HG03045 (cell line): ENCODE measurements around the gene MANSC1.

Experiments used
- ATAC-seq: cut with Tn5 transposase; IDR thresholded peaks from one replicate; pipeline ENCODE4 v1.9.1; 2021; ENCODE audit warnings: mild to moderate bottlenecking, moderate library complexity; ENCODE audit not compliant: unreplicated experiment

Gene MANSC1

DNA sequence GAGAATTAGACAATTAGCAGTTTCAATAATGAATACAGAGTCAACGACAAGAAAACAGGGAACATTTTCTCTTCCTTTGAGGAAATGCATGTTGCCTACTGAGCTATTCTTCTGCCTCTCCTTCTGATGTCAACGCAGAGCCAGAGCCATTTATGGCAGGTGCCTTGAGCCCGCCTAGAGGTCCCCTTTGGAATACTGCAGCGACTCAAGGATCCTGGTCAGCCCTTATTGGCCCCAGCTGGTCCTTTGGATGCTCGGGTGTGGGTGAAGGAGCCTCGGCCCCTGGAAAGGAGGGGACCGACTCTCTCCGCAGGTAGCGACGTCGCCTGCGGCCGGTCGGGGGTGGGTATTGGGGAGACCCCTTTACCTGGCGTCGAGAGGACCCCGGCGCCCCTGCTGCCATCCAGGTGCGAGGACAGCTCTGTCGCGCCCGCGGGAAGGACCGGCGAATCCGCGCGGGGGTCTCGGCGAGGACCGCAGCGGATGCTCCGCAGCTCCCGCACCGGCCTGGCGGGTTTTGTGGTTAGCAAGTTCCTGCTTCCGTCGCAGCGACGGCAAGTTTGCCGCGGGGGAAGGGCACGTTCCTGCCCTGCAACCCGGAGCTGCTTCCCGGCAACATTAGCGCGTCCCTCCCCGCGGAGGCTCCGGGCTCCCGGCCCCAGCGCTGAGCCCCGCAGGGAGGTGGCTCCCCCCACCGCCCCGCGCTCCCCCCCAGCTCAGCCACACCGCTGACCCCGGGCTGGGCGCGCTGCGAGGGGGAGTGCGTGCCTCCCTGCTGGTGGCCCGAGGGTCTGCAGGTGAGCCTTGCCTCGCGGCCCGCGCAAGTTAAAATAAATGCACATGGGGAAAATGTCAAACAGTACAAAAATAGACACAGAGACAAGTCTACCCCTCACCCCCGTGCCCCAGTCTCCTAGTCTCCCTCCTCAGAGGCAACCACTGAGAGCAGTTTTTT, at the start of gene MANSC1:
Gene MANSC1 (minus strand): TSS at position 532 of the 955 bp plus-strand sequence. CDS start 6,928 bp downstream, outside the sequence.
- ATAC-seq = no peak

DNA sequence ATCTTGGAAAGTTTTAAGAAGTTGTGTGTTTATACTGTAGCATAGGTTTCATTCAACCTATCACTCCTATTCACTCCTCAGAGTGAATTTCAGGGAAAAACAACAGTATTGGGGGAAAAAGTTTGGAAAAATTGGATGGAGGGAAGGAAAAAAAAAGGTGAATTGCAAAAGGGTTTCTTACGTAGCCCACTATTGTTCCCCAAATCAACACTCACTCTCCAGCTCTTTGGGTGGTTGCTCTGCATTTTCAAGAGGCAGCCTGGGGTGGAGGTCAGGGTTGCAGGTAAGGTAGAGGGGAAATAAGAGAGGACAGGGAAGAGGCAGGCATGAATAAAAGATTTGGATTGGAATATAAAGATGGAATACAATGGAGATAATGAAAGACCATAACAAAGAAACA, 49.1 kb upstream of the MANSC1 start:
- no peak for ATAC-seq

DNA sequence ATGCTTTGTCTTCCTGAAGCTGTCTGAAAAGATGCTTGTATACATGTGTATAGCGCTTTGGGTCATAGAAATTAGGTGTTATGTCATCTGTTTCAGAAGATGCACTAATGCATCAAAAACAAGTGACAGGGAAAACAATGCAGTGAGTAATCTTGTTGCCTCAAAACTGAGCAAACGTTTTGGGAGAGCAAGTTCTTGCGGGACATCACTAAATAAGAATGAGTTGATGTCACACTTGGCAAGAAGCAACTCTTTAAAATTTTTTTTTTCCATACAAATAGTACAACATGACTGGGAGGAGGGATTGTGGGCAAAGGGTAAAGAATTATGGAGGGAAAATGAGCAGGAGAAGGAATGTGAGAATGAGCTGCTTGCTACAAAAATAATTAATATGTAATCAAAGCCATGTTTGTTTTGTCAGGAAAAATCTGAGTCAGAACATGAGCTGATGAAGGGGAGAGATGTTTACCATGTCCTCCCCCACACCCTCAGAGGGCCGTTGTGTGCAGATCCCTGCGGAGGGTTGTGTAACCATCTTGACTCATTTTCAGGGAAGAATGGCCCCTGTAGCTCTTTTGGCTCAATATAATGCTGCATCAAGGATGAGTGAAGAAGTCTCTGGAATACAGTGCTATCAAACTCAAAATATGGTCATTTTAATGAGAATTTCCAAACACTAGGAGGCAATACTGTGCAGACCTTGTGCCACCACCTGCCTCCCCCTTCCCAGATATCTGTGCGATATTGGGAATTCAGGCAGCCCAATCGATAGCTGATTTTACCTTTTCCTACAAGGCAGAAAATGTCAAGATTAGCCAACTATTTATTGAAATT, 48.2 kb upstream of the MANSC1 start:
- ATAC-seq = no peak

DNA sequence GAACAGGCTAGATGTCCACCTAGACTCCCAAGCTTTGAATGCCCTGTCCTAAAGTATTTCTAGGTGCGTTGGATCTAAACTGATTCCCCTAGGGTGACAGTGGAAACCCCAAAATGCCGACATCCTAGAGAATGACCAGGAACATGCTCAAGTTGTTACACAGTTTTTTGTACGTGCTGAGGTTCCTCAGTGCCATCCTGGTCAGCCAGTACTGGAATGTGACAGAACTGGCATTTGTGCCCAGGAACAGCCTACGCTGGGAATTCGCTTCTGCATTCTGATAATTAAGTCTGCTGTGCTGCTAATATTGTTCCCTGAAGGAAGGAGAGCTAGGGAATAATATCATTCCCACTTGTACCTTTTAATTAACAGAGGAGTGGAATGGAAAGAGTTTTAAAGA, 47.1 kb upstream of the MANSC1 start:
- no peak for ATAC-seq

DNA sequence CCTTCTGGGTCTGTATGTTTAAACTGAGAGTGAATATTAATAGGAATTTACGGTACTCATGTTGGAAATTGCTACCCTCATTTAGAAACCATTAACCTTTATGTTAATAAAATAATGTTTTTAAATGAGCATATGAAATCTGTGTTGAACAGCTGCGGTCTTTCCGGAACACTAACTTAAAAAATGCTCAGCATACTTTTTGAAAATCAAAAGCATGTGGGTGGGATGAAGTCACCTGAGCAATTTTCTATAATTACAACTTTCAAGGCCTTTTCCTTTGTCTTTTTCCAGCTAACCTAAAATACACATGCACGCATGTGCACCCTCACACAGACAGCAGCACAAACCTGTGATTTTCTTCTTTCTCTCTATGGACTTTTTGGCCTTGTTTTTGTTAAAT, 46.7 kb upstream of the MANSC1 start:
- no peak for ATAC-seq

DNA sequence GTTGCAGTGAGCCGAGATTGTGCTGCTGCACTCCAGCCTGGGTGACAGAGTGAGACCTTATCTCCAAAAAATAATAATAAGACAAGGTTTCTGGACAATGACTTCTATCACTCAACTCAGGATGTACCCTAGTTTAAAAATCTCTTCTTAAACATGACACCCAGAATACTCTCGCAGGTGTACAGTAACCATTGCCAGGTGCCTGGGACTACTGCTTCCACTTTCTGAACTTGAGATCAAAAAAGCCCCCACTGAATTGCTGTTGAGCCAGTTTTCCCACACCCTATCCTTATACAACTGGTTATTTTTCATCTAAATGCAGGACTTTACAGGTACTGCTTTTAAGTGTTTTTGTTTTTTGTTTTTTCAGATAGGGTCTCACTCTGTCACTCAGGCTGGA, 43.1 kb upstream of the MANSC1 start:
- no peak for ATAC-seq

DNA sequence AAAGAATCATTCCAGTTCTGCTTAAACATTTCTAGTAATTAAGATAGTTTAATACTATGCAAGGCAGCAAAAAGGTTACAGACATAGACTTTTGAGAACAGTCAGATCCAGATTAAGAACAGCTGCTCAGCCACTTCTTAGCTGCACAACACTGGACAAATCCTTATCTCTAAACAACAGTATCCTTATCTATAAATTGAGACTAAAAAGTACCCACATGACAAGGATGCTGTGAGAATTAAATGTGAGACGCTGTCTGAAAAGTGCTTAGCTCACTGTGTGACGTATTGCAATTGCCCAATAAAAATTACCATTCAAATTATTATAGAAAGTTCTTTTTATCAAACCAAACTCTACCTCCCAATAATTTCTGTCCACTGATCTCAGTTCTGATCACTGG, 42.4 kb upstream of the MANSC1 start:
- ATAC-seq = no peak

DNA sequence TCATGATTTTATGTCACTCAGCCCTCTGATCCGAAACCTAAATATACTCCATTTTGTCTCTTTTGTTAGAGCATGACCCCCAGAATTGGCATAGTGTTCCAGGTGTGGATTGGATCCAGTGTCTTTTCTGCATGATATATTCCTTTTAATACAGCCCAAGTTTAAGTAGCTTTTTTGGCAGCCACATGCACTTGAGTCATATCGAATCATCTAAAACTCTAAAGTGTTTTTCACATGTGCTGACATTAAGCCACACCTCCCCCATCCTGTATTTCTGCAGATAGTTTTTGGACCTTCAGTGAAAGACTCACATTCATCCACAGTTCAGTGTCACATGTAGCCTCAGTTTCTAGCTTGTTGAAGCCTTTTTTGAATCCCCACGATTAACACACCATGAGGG, 37.5 kb upstream of the MANSC1 start:
- no peak for ATAC-seq

DNA sequence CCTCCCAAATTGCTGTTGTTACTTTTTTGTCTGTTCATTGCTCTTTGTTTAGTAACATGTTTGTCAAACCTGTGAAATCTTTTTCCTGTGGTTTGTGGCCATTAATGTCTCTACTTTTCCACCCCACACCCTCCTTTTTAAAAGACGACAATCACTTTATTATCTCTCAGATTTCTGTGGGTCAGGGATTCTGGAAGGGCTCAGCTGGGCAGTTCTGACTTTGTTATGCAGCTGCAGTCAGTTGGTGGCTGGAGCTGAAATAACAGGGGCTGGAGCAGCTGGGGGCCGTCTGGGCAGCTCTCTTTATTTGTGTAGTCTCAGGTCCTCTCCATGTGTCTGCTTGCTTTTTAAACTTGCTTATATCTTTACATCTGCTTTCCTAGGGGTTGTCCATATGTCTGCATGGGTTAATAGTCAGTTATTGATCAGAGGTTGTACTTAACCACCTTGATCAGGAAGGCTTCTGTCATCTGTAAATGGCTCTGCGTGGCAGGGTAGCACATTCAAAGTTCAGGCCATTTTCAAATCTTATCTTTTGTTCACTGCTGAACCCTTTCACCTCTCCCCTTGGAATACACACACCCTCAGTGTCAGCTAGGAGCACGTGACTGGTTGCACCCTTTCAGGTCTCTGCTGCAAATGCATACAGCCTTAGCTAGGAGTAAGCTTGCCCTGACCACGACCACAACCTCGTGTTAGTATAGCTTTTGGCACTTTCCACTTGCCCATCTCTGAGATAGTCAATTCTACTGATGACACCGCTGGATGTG, 34.7 kb upstream of the MANSC1 start:
- no peak for ATAC-seq

DNA sequence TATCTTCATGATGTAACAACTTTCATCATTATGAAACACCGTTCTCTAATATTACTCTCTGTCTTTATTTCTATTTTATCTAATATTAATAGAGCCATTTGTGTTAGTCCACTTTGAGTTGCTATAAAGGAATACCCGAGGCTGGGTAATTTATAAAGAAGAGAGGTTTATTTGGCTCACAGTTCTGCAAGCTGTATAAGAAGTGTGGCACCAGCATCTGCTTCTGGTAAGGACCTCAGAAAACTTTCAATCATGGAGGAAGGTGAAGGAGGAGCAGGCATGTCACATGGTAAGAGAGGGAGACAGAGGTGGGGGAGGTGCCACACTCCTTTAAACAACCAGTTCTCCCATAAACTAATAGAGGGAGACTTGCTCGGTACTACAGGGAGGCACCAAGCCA, 31.9 kb upstream of the MANSC1 start:
- ATAC-seq = no peak

DNA sequence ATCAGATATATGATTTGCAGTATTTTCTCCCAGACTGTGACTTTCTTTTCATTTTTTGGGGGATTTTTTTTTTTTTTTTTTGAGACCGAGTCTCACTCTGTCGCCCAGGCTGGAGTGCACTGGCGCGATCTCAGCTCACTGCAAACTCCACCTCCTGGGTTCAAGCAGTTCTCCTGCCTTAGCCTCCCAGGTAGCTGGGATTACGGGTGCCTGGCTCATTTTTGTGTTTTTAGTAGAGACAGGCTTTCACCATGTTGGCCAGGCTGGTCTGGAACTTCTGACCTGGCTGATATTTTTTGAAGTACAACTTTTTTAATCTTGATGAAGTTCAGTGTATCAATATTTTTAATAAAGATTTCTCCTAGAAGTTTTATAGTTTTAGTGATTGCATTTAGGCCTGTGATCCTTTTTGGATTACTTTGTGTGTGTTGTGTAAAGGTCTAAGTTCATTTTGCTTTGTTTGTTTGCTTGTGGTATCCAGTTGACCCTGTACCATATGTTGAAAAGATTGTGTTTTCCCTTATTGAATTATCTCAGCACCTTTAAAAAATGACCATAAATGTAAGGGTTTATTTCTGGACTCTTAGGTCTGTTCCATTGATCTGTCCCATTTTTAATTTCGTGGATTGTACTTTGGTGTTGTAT, 31.0 kb upstream of the MANSC1 start:
- no peak for ATAC-seq

DNA sequence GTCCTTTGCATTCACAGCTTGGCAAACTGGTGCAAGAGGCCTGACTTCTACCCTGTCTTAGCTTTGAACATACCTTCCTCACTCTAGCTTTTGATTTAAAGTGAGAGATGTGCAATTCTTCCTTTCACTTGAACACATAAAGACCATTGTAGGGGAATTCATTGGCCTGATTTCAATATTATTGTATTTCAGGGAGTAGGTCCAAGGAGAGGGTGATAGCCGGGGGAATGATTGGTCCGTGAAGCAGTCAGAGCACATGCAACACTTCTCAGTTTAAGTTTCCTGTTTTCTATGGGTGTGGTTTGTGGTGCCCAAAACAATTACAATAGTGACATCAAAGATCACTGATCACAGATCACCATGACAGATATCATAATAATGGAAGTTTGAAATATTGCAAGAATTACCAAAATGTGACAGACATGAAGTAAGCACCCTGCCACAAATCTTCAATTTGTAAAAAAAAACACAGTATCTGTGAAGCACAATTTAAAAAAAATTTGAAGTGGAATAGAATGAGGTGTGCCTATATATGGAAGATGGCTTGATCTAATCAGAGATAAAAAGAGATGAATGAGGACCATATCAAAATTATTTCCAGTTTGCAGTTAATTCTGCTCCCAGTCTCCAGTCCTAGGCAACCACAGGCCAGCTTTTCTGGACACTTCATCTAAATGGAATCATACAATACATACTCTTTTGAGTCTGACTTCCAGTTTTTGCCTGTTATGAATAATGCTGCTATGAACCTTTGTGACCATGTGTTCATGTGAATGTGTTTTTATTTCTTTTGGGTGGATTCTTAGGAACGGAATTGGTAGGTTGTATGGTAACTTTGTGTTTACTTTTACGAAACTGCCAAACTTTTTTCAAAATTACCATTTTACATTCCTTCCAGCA, 30.0 kb upstream of the MANSC1 start:
- no peak for ATAC-seq

DNA sequence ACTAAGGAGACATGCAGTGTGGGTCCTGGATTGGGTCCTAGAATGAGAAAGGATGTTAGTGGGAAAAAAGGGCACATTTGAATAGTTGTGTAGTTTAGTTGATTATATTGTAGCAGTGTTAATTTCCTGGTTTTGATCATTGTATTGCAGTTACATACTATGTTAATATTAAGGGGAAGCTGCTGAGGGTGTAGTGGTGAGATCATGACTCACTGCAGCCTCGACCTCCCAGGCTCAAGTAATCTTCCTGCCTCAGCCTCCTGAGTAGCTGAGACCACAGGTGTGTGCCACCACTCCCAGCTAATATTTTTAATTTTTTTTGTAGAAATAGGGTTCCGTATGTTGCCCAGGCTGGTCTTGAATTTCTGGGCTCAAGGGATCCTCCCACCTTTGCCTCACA, 28.6 kb upstream of the MANSC1 start:
- ATAC-seq = no peak

DNA sequence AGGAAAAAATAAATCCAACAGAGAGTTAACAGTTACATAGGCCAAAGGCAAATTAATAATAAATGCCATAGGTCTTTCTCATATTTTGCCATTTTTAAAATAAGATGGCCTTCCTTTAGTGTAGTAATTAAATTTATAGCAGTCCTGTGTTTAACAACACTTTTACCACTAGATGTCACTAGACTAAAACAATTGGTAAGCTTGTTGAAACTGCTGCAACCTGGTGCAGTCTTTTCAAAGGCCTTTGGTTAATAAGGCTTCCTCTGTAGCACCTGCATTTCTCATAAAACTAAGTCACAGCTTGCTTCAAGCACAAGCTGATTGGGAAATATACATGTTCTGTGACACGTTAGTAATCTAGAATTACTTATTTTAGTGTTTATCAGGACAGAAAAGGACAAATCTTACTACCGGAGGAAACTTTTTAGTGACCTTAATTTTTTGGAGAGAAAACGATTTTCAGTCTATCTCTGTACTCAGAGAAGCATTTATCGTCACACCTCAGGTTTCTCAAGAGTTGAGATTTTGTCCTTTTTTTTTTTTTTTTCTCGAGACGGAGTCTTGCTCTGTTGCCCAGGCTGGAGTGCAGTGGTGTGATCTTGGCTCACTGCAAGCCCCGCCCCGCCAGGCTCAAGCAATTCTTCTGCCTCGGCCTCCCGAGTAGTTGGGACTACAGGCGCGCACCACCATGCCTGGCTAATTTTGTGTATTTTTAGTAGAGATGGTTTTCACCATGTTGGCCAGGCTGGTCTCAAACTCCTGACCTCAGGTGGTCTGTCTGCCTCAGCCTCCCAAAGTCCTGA, 26.8 kb upstream of the MANSC1 start:
- ATAC-seq = no peak

DNA sequence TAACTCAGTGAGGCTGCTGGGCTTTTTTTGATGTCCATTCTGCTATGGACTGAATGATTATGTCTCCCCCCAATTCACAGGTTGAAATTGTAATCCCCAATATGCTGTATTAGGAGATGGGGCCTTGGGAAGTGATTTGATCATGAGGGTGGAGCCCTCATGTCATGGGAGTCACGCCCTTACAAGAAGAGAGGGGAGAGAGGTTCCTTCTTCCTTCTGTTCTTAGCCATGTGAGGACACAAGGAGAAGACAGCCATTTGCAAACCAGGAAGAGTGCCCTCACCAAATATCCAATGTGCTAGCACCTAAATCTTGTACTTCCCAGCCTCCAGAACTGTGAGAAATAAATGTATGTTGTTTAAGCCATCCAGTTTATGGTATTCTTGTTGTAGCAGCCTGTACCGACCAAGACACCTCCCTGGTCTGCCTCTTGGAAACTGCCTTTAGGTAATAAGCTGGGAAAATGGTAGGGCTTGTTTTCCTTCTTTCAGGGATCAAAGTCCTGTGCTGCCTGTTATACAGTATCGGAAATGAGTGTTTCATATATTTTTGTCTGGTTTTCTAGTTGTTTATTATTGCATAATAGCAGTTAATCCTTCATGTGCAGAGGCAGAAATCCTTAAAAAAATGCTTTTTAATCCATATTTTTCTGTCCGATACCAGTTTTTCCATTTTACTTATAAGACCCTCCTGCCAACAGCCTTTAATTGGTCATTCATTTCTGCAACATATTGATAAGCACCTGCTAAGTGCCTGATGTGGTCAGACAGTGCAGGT, 23.1 kb upstream of the MANSC1 start:
- ATAC-seq = no peak

DNA sequence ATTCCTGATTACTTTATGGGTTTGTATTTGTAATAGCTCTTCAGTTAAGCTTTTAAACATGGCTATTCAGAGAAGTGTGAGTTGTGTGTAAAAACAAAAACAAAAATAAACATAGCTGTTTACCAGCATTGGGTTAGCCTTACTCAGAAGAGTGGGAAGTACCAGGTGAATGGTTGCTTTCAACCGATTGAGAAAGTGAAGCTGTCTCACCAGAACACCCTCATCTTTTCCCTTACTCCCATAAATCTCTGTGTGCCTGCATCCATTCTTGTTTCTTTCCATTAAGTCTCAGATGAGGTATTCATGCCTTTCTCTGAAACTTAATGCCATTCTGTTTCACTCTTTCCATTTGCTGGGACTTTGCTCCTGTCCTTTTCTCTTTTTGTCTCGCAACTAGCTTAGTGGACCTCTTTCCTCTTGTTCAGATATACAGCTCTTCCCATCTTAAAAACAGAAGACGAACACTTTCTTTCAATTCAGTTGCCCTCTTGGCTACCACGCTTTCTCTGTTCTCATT, 17.5 kb upstream of the MANSC1 start:
- no peak for ATAC-seq

DNA sequence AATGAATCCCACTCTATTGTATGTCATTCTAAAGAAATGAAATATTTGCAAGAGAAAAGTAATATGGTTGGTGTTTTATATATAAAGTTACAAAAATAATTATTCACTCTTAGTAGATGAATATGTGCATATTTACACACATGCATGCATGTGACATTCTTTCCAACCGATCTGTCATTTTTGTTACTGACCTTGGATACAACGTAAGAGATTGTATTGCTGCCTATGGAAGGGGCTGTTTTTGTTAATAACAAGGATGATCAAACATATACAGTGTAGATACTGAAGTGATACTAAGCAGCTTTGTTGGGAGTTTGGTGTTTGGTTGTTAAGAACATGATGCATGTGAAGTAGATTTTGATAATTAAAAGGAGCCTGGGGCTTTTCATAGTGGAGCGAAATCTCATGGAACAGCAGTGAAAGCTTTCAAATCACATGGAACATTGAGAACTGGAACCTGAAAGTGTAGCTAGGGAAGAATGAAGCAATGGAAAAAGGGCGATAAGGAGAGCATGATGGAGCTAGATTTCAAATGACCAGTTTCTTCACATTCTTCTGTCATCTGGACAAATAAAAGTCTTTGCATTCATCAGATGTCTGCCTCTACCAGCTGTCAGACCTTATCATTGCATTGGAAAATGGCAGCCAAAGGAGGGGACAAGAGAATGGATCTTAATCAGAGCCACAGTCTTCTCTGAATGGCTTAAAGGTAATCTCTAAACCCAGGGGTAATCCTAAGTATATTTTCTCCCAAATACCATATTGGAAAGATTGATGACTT, 16.8 kb upstream of the MANSC1 start:
- no peak for ATAC-seq
